SU-DHL-6 (cell line): ENCODE measurements around the gene CRISPLD2.

Experiments
- CTCF ChIP-seq: fragments of 200-600 bp; sonication (generic); IDR thresholded peaks from one replicate; pipeline ENCODE4 v1.5.1; 2017; ENCODE audit warnings: antibody characterized with exemption, mild to moderate bottlenecking, low read length, moderate library complexity; ENCODE audit not compliant: insufficient read depth, poor library complexity, severe bottlenecking
- EZH2phosphoT487 ChIP-seq: fragments of 200-600 bp; sonication (generic), shearing (Covaris generic); conservative IDR thresholded peaks from 2 replicates; pipeline ENCODE4 v1.6.1; 2018; ENCODE audit warnings: mild to moderate bottlenecking, antibody characterized with exemption, low read length, moderate library complexity, mixed read lengths

GRCh38 chr16:84913315-84913714, 93.5 kb downstream of the CRISPLD2 start:
- TF ChIP-seq EZH2phosphoT487 (no peak), CTCF (no peak)
